NCI-H1092 treated with DMSO at 0.1 percent for 48 hours (cell line): ENCODE data around the gene COPZ1.

ENCODE experiments used
- DNase-seq: peaks from one replicate; lab custom pipeline; 2025; lab: John Stamatoyannopoulos, UW

Gene COPZ1

GRCh38 chr12:54377007-54377406 lies 52.1 kb downstream of the COPZ1 start:
- DNase-seq, result no peak

DNA sequence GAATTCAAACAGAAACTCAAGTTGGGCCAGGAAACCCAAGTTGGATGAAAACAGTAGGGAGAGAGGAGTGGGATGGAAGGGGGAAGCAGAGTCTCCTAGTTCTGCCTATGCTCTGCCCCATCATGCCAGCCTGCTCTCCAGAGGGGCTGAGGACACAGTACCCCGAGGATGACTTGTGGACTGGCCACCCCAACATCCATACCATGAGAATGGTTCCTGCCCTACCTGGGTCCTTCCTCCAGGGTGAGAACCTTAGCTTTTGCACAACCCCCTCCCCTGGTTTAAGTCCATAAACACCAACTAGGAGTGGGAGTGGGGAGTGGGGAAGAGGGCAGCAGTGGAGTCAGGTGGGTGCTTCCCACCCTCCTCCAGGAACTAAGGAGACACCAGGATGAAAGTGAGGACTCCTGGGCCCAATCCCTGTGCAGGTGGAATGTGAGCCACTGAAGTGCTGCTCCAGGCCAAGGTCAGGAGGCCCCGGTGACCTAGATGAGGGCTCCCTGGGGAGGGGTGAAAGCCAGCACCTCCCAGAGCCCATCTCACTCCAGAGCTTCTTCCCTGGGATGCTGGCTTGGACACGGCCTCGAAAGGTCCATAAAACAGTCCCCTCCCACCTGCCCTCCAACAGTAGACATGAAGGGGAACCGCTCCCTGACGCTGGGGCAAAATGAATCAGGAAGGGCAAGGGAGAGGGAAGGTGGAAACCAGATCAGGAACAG lies 53.0 kb downstream of the COPZ1 start:
- DNase-seq, result no peak

GRCh38 chr12:54378796-54379397 lies 54.0 kb downstream of the COPZ1 start:
- DNase-seq, result peak; percentile 73

DNA sequence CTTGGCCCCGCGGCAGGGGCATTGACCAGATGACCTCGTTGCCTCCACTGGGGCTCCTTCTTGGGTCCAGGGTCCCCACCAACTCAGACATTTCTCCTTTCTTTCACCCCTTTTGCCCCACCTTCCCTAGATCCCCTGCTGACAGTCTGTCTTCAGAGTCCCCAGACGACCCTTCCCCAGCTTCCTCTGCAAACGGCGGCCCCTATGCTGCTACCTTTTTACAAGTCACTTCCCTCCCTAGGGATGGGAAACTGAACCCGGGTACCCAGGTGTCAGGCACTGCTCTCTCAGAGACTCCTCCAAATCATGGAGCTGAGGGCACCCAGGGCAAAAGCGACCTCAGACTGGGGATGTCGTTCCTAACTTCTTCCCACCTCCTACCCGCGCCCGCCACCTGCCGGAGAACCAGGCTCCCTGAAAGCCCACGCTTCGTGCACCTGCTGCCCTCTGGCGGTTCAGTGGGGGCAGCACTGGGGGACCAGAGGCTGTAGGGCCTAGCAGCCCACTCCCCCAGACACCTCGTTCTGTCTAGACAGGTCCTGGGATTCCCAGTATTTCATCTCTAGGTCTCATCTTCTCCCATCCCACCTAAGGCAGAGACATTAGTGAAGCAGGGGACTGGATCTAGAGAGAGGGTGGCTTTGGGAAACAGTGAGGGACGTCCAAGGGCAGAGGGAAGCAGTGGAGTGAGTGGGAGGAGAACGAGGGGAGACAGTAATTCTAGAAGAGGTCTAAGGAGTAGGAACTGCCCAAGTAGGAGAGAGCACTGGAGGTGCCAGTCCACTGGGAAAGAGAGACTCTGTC lies 54.7 kb downstream of the COPZ1 start:
- peak; percentile 97 for DNase-seq

DNA sequence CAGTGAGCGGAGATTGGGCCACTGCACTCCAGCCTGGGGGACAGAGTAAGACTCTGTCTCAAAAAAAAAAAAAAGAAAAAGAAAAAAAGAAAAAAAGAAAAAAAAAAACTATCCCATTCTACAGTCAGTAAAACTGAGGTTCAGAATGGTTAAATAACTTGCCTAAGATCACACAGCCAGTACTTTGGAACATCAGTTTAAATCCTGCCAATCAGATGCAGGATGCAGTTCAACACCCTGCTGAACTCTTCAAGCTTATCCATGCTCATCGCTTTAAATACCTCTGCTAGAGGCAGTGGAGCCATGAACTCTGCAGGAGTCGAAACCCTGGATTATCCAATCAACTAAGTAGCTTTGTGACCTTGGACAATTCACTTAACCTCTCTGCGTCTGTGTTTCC lies 56.2 kb downstream of the COPZ1 start:
- no peak for DNase-seq

DNA sequence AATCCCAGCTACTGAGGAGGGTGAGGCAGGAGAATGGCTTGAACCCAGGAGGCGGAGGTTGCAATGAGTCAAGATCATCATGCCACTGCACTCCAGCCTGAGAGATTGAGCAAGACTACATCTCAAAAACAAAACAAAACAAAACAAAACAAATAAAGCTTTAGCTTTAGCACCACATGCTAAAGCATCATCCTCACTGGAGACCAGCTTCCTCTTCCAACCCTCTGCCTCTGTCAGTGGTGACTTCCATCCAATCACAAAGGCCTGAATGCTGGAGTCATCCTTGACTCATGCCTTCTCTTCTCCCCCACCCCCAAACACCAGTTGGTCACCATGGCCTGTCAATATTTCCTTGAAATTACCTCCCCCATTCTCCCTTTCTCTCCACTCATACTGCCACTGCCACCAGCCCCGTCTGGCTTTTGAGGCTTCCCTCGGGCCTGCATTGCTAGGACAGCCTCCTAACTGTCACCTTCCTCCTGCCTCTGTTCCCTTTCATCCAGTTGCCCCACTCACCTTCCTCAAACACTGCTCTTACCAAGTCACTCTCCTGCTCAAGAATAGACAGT lies 58.2 kb downstream of the COPZ1 start:
- DNase-seq, result no peak

DNA sequence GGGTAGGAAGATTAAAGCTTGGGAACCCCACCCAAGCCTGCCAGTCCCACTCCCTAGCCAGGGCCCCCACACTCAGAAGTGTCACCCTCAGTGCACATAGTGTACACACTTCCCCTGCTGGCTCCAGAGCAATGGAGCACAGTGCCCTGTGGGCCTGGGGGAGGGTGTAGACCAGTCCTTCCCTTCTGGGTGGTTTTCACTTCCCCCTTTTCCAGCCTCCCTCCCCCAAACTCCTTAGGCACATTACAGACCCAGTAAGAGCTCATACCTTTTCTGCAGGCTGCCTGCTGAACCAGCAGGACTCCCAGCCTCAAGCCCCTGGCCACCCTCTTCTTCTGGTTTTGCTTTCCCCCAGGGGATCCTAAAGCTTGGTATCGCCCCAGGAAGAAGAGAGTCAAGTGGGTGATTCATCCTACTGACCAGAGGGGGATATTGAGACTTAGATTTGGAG lies 59.7 kb downstream of the COPZ1 start, which contains the start of gene ZNF385A:
Gene ZNF385A (minus strand): TSS at position 143 of the 451 bp plus-strand sequence. CDS start 219 bp downstream, outside the sequence.
- DNase-seq, result no peak

GRCh38 chr12:54385251-54385914 lies 60.5 kb downstream of the COPZ1 start:
- DNase-seq, result no peak

DNA sequence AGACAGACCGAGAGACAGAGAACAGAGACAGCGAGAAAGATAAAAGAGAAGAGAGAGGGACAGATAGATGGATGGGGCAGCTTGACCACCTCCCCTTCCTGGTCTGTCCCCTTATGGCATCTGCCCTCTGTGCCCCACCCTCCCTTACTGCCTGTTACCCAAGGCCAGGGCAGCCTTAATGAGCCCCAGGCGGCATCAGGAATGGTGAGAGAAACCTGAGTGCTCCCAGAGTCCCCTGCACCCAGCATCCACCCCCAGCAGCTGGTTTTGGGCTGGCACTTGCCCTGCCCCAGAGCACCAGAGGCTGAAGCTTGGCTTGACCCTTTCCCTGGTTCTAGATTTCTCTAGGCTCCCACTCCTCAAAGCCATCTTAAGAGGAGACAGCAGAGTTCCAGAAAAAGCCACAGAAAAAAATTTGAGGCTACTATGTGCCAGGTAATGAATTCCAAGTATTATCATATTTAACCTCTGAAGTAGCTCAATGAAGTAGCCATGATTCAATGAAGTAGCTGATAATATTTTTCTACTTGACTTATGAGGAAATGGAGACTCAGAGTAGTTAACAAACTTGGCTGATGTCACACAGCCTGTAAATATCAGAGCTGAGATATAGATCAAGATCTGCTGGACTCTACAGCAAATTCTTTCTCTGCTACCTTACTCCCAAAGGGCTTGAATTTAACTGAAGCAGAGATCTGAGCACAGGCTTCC lies 61.6 kb downstream of the COPZ1 start:
- DNase-seq, result no peak

- no peak for DNase-seq
Measured at GRCh38 chr12:54387114-54387467, 62.2 kb downstream of the COPZ1 start.

DNA sequence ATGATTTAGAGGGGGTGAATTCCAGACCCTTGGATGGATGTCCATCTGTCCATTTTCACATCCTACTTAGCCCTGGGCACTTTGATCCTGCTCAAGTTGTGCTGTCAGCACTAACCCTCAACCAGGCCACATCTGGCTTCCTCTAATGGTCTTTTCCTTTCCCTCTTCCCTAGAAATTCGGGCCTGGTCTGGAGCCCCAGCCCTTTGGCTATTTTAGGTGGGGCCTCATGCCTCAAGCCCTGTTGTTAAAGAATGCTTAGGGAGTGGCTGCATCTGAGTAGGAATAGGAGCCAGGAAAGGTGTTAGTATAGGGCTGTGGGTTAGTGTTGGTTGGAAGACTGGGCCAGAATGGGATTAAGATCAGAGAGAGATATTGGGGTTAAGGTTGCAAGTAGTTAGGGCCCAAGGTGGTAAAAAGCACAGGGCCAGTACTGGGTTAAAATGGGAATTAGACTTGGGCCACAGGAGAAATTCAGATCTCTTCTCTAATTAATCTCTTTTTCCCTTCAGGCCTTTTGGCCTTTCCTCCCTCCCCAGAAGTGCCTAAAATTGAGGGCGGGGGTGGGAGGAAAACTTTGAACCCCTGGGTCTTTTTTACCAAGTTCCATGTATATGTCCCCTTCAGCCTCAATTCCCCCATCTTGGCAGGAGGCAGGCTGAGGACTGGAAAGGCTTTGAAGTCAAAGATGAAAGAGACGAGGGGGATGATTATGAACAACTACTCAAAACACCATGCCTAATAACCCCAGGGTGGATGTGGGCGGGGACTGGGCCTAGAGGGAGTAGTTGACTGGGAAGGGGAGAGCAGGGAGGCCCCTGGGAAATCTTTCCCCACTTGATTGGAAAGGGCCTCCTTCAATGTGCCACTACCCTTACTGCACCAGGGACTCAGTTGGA lies 63.6 kb downstream of the COPZ1 start:
- DNase-seq, result no peak

GRCh38 chr12:54389134-54389508 lies 64.2 kb downstream of the COPZ1 start:
- no peak for DNase-seq

DNA sequence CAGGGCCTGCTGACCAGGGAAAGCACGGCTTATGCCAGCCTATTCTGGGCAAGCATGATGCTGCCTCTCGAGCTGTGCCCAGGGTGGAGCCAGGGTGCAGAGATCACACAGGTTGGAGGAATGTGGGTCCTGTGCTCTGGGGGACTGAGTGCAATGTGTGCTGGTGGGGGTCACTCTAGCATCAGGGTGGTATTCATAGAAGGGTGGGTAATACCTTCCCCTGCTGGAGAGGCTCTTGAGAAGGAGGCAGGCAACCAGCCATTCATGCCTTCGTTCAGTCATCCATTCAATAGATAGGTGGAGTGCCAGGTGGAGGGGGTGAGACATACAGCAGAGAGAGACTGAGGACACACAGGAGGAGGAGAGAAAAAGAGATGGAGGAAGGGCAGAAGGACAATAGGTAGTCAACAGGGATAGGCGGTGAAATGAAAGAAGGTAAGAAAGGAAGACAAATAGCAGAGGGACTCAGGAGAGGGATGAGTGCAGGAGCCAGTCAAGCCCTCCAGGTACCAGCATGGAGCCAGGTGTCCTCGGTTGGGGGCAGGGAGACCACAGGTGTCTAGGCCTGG lies 64.8 kb downstream of the COPZ1 start:
- no peak for DNase-seq

DNA sequence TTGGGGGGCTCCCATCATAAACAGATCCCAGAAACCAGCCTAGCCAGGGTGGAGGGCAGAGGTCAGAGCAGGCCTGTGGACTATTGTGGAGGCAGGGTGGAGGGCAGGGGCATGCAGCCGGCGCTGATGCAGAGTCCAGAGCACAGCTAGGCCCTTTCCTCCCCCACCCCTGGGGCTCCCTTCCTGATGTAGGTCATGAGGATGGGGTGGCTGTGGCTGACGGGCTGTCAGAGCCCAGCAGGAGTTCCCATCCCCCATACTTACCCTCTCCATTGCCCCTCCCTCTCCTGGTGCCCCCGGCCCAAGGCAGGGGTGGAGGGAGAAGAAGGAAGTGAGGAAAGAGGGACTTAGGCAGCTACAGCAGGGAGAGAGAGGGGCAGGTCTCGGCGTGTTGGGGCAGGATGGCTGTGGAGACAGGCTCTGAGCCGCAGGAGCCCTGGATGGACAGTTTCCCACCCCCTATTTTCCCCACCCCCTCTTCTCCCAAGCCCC lies 65.3 kb downstream of the COPZ1 start:
- no peak for DNase-seq

- DNase-seq, result peak; percentile 70
Measured at GRCh38 chr12:54390668-54391551, 66.0 kb downstream of the COPZ1 start.

GRCh38 chr12:54392485-54393206 lies 67.7 kb downstream of the COPZ1 start:
- DNase-seq, result no peak

- DNase-seq, result peak; percentile 42
Measured at GRCh38 chr12:54393207-54393609, 68.3 kb downstream of the COPZ1 start.

DNA sequence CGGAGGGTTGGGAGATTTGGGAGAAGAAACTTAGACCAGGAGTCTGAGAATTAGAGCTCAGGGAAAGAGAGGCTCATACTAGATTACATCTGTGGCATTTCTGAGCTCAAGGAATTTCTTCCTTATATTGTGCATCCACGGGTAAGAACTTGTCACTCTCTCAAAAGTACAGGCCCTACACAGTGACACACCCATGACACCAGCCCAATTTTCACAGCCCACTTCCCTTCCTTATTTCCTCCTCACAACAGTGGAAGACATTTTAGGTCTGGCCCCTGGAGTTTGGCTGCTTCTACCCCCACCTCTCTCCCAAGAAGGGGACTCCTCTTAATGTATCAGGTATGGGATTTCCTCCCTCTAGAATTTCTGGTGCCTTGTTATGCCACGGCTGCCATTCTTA lies 68.8 kb downstream of the COPZ1 start:
- no peak for DNase-seq
